Activated CD8-positive, alpha-beta memory T cell treated with anti-CD3 and anti-CD28 coated beads for 36 hours (primary cell): ENCODE results near the gene SUSD2. TPM values are rescaled to one million over a fixed set of nuclear protein-coding genes. Genes with fewer than 3 reads are reported as not detected.
"Not testable (repeated sequence)": the region's sequence is repeated elsewhere in the genome, so short reads cannot be mapped to it uniquely, and the experiment has no call there.

Experiments
- CTCF ChIA-PET: fragments of 350-600 bp; sonication (Branson Sonifier 250); formaldehyde crosslinking; loops from one replicate; lab custom pipeline; 2021; ENCODE audit warnings: antibody characterized with exemption; lab: Charles Lee
- POLR2A ChIA-PET: fragments of 350-600 bp; sonication (Branson Sonifier 250); formaldehyde crosslinking; loops from one replicate; lab custom pipeline; 2021; ENCODE audit warnings: antibody characterized with exemption; lab: Charles Lee
- total RNA-seq, 2 experiments: library from RNA; stranded (reverse); gene quantifications; one replicate each; pipeline ENCODE4 v1.2.3, GENCODE V29; 2021

SUSD2 gene
- total RNA-seq, 2 experiments from 2014 or later = 0.42 to 0.53 TPM

DNA sequence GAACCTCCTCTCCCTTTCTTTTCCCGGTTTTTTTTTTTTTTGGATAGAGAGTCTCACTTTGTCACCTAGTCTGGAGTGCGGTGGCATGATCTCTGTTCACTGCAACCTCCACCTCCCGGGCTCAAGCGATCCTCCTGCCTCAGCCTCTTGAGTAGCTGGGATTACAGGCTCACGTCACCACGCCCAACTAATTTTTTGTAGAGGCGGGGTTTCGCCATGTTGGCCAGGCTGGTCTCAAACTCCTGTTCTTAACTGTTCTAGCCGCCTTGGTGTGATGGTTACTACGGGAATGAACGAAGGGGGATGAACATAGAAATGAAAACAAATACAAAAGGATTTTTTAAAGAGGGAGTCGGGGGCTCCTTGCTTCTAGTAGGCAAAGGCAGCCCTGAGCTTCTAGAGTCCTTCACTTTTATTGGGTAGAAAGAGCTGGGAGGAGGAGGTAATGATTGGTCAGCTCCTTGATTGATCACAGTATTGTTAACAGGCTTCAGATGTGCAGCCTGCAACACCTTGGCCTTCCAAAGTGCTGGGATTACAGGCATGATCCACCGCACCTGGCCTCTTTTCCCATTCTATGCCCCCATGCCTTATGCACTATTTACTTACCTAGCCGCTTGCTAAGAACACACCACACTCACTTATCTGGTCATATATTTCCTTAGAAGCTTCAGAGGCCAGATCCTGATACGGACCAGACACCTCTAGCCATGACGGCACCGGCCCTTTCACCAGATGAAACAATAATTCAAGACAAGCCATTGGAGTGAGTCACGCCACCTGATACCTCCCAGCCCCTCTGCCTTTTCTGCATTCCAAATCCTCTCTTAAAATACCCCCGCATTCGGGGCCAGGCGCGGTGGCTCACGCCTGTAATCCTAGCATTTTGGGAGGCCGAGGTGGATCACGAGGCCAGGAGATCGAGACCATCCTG is 20.7 kb downstream of the SUSD2 start:
- ChIA-PET POLR2A (no interaction called here), CTCF (interaction anchor here (1.4 kb wide), 1 partner anchor 29 kb away, joined by 3 read pairs; no protein-coding TSS in a partner anchor)

DNA sequence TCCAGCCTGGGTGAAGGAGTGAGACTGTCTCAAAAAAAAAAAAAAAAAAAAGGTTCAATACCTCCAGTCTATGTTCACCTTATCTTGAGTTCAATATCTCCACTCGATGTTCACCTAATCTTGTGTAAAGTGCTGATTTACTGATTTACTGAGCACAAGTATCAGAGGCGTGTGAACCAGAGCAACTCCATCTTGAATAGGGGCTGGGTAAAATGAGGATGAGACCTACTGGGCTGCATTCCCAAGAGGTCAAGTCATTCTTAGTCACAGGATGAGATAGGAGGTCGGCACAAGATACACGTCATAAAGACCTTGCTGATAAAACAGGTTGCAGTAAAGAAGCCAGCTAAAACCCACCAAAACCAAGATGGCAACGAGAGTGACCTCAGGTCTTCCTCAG is 22.6 kb downstream of the SUSD2 start:
- CTCF ChIA-PET = interaction anchor here (0.7 kb wide), 1 partner anchor 1070 kb away, joined by 5 read pairs; no protein-coding TSS in a partner anchor
- POLR2A ChIA-PET = not testable (repeated sequence)

DNA sequence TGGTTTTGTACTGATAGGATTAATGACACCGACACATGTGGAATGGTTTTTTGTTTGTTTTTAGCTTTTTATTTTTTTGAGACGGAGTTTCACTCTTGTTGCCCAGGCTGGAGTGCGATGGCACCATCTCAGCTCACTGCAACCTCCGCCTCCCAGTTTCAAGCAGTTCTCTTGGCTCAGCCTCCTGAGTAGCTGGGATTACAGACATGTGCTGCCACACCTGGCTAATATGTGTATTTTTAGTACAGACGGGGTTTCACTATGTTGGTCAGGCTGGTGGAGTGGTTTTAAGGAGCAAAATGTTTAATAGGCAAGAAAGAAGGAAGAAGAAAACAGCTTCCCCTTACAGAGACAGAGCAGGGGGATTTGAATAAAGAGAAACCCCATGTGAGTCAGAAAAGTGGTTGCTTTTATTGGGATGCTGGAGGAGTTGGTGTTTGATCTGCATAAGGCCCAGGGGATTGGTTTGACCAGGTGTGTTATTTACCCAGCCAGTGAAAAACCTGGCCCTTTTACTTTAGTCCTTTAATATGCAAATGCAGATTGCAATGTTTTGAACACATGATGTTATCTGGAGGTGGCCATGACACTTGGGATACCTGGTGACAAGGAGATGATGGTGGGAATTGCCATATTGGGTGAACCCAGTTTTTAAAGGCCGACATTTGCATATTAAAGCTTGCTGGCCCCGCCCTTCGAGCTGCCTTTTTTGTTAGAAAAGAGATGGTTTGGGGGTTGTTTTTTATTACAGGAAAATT is 24.3 kb downstream of the SUSD2 start:
- CTCF ChIA-PET = interaction anchor here (0.9 kb wide), 1 partner anchor 37 kb away, joined by 3 read pairs; no protein-coding TSS in a partner anchor
- POLR2A ChIA-PET = no interaction called here

DNA sequence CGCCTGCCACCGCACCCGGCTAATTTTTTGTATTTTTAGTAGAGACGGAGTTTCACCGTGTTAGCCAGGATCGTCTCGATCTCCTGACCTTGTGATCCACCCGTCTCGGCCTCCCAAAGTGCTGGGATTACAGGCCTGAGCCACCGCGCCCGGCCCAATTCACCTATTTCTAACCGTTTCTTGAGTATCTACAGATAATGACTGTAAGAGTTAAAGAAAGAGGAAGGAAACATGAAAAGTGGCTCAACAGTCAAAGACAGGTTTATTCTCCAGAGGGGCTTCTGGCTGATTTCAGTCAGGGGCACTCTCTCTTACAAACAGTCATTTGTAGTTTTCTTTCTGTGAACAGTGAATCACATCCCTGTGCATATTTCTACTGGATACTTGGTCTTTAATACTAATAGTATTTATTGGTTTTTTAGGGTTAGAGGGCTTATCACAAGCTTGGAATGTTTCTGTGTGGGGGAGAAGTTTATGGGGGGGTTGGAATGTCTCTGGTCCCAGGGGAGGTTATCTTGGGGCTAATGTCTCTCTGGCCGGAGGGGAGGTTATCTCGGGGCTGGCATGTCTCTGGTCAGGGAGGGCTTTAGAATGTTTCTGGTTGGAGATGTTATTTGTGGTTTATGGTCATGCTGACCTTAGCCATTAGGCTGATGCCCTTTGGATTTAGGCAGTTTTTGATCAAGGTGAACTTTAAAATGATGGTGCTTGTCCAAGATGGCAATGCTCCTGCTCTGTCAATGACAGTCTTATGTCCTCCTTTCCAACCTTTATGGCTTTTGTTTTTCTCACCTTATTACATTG is 25.4 kb downstream of the SUSD2 start:
- CTCF ChIA-PET, POLR2A ChIA-PET: not testable (repeated sequence)

DNA sequence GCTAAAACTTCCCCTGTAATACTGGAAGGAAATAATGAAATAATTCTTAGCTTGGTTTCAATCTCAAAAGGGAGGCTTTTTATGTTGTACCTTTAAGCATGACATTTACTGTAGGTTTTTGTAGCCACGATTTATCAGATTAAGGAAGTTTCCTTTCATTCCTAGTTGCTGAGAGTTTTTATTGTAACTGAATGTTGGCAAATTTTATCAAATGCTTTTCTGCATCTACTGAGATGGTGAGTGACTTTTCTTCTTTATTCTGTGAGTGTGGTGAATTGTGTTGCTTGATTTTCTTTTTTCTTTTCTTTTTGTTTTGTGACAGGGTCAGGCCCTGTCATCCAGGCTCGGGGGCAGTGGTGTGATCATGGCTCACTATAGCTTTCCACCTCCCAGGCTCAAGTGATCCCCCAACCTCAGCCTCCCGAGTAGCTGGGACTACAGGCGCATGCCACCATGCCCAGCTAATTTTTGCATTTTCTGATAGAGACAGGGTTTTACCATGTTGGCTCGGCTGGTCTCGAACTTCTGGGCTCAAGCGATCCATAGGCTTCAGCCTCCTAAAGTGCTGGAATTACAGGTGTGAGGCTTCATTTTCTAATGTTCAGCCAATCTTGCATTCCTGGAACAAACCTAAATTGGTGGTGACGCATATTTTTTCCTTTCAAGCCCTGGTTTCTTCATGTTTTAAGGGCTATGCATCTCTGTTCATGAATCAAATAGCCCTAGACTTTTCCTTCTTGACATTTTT is 26.2 kb downstream of the SUSD2 start:
- POLR2A ChIA-PET = no interaction called here
- CTCF ChIA-PET = no interaction called here

DNA sequence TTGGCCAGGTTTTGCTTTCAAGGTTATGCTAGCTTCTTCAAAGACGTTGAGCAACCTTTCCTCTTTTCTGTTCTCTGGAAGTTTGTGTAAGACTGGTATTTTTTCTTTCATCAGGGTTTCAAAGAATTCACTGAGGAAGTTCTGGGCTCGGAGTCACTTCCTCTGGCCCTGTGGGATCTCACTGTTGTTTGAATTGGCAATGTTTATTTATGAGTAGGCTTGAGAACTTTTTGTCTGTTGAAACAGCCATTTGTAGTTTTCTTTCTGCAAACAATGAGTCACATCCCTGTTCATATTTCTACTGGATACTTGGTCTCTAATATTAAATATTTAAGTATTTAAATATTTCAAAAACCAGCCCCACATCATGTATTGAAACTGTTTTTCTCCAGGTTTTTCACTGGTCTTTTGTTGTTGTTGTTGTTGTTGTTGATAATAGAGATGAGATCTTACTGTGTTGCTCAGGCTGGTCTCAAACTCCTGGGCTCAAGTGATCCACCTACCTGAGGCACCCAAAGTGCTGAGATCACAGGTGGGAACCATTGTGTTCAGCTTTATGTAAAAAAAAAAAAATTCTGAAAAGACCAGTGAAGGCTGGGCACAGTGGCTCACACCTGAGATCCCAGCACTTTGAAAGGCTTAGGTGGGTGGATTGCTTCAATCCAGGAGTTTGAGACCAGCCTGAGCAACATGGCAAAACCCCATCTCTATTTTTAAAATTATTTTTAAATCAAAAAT is 26.9 kb downstream of the SUSD2 start:
- POLR2A ChIA-PET = interaction anchor here (0.6 kb wide), 1 partner anchor 77 kb away, joined by 3 read pairs; no protein-coding TSS in a partner anchor
- CTCF ChIA-PET = interaction anchor here (0.7 kb wide), 1 partner anchor 11 kb away, joined by 3 read pairs; no protein-coding TSS in a partner anchor

DNA sequence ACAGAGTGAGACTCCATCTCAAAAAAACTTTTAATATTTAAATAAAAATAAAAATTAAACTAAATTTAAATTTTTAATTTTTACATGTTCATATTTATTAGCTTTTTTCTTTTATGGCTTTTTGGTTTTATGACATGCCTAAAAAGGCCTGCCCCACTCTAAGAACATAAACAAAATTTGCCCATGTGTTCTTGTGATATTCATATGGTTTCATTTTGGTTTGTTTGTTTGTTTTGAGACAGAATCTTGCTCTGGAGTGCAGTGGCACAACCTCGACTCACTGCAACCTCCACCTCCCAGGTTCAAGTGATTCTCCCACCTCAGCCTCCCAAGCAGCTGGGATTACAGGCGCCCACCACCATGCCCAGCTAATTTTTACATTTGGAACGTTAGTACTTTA is 27.7 kb downstream of the SUSD2 start:
- POLR2A ChIA-PET = no interaction called here
- CTCF ChIA-PET = interaction anchor here (0.7 kb wide), 1 partner anchor 10 kb away, joined by 3 read pairs; no protein-coding TSS in a partner anchor

DNA sequence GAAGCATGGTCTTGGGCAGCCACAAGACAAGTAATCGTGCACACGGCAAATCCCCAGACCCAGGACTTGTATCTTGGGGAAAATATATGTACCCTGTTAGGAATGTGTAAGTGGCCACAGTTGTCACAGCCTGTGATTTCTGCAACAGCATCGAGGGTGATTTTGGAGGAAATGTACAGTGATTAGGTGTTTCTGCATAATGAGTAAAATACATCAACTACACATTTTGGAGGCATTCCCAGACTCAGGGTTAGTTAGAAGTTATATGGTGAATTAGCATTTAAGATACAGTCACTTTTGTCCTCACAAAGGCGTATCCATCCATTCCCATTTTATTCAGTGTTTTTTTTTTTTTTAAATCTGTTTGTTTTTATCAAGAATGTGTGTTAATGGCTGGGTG is 28.4 kb downstream of the SUSD2 start:
- ChIA-PET CTCF (interaction anchor here (0.6 kb wide), 1 partner anchor 173 kb away, joined by 7 read pairs; no protein-coding TSS in a partner anchor), POLR2A (no interaction called here)

DNA sequence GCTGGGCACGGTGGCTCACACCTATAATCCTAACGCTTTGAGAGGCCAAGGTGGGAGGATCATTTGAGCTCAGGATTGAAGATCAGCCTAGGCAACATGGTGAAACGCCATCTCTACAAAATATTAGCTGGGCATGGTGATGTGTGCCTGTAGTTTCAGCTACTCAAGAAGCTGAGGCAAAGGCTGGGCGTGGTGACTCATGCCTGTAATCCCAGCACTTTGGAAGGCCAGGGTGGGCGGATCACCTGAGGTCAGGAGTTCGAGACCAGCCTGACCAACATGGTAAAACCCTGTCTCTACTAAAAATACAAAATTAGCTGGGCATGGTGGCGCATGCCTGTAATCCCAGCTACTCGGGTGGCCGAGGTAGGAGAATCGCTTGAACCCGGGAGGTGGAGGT is 29.1 kb downstream of the SUSD2 start:
- CTCF ChIA-PET, POLR2A ChIA-PET: not testable (repeated sequence)

DNA sequence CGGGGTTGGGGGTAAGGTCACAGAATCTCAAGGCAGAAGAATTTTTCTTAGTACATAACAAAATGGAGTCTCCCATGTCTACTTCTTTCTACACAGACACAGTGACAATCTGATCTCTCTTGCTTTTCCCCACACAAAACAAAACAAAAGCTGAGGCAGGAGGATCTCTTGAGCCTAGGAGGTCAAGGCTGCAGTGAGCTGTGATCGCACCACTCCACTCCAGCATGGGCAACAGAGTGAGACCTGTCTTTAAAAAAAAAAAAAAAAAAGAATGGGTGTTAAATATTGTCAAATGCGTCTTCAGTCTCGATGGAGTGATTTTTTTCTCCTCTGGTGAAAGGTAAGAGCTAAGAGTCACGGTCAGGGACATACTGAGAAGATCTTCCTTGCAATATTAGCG is 30.4 kb downstream of the SUSD2 start:
- CTCF ChIA-PET, POLR2A ChIA-PET: not testable (repeated sequence)

DNA sequence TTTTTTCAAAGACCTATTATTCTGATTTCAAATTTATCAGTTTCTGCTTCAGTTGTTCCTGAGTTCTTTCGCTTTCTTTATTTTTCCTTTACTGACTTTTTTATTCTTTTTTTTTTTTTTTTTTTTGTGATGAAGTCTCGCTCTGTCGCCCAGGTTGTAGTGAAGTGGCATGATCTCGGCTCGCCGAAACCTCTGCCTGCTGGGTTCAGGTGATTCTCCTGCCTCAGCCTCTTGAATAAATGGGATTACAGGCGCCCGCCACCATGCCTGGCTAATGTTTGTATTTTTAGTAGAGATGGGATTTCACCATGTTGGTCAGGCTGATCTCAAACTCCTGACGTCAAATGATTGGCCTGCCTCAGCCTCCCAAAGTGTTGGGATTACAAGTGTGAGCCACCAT is 31.8 kb downstream of the SUSD2 start:
- CTCF ChIA-PET = interaction anchor here (1.7 kb wide), 1 partner anchor 15 kb away, joined by 4 read pairs; no protein-coding TSS in a partner anchor
- POLR2A ChIA-PET = not testable (repeated sequence)

DNA sequence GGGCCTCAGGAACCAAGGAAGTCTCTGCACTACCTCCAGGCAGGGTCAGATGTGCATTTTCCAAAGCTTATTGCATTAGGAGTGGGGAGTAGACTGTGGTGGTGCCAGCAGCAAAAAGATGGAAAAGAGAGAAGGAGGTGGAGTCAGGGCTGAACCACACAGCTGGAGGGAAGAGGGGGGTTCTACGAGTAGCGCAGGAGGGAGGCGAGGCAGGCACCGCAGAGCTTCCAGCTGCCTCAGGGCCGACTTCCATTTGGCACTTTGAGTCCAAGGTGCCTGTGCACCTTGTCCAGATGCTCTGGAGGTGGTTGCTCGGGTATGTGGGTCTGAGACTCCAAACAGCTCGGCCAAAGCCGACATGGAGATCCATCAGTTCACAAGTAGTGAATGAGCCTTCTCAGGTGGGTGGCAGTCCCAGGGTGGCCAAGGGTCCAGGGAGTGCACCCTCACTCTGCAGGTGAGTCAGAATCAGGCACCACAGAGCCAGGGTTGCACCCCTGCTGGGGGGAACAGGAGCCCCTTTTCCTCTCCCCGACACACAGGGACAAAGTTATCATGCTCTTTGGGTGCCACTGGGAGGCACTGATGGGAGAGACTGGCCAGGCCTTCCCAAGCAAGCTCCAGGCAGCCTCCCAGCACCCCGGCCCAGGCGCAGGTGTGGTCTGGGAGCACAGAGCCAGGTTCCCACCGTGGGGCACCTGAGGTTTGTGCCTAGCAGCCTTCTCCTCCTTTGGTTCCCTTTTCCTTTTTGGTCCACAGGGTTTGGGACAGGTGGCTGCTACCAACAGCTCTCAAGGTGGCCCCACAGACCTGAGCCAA is 33.4 kb downstream of the SUSD2 start:
- CTCF ChIA-PET = interaction anchor here (0.7 to 1.7 kb wide), 3 partner anchors 16 to 59 kb away, joined by 3 to 4 read pairs (median 4); no protein-coding TSS in a partner anchor
- POLR2A ChIA-PET = no interaction called here

DNA sequence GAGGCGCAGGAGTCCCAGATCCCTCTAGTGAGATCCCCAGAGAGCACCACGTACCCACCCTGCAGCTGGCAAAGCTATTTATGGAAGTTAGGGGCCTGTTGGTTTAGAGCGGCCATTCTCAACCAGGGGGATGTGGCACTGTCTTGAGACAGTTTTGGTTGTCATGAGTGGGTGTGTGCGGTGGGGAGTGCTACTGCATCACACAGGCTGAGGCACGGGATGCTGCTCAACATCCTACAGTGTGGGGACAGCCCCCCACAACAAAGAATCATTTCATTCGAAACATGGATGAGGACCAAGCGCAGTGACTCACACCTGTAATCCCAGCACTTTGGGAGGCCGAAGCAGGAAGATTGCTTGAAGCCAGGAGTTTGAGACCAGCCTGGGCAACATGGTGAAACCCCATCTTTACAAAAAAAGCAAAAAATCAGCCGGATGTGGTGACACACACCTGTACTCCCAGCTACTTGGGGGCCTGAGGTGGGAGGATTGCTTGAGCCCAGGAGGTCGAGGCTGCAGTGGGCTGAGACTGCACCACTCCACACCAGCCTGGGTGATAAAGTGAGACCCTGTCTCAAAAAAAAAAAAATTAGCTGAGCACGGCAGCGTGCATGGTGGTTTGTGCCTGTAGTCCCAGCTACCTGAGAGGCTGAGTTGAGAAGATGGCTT is 35.4 kb downstream of the SUSD2 start:
- ChIA-PET CTCF (interaction anchor here (0.6 kb wide), 1 partner anchor 10 kb away, joined by 8 read pairs; no protein-coding TSS in a partner anchor), POLR2A (no interaction called here)

DNA sequence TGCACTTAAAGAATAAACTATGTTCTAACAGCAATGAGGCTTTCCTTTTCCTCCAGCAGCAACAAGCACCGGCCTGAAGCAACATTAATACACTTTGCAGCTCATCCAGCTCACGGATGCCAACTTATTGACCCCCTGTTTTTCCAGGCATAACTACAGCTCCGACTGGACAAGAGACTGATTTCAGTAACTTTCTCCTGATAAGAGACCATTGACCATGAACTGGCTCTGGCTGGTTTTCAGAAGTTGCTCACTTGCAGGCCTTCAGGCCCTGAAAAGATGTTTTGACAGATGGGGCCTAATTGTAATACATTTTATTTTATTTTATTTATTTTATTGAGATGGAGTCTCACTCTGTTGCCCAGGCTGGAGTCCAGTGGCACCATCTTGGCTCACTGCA is 36.1 kb downstream of the SUSD2 start:
- POLR2A ChIA-PET = no interaction called here
- CTCF ChIA-PET = interaction anchor here (0.6 kb wide), 1 partner anchor 10 kb away, joined by 8 read pairs; no protein-coding TSS in a partner anchor

DNA sequence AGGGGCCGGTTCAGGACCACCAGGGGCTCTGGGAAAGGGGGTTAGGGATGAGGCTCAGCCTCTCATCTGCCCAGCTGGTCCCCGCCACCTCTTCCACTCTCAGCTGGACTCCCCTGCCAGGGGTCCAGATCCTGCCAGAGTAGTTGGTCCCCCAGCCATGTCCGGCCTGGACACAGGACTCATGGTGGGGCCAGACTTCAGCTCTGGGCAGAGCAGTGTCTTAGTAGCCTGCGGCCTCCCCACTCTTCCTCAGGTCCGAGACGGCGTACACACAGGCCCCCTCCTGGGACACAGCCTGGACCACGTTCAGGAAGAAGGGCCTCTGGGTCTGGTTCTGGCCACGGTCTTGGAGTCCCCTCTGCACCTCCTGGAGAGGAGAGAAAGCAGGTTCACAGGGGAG is 38.5 kb downstream of the SUSD2 start:
- ChIA-PET CTCF (interaction anchor here (1.2 kb wide), 1 partner anchor 22 kb away, joined by 3 read pairs; no protein-coding TSS in a partner anchor), POLR2A (interaction anchor here (0.5 kb wide), 1 partner anchor 20 kb away, joined by 10 read pairs; no protein-coding TSS in a partner anchor)

DNA sequence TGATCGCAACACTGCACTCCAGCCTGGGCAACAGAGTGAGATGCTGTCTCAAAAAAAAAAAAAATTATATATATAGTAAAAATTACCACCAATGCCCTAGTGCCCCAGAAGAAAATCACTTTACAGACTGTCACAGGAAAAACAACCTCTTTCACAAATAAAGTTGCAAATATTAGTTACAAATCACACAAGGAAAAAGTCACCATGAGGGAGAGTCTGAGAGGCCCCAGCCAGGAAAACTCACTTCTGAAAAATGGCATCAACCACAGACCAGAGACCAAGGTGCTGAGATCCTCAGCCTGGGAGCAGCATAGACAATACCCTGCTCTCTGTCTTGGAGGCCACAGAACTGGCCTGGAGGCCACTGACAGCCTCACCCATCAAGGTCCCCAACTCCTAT is 43.2 kb downstream of the SUSD2 start:
- ChIA-PET POLR2A (no interaction called here), CTCF (no interaction called here)
